Measurements from ENCODE around the gene PCSK6. TPM values are rescaled to one million over a fixed set of nuclear protein-coding genes. Genes with fewer than 3 reads are reported as not detected.

PCSK6 gene
- total and polyA plus RNA-seq, 2 of the 8 experiments (the other 6 are each of a cell fraction or from before 2014, with no cell fraction given) = 1.9 to 4.0 TPM

GRCh38 chr15:101427606-101428487 is 61.7 kb downstream of the PCSK6 start:
- Histone ChIP-seq H3K79me2 (ENCODE audit: control insufficient read depth in 1 of 2, insufficient read depth in 2 of 2, low read length in 2 of 2) (no peaks in the 10 kb centered on the region), H3K9ac (replicated peaks in 1 of 4; ENCODE audit: extremely low read depth in 1 of 4, low read depth in 3 of 4, low read length in 3 of 4) (no peak overlapping the region), H3K23me2 (ENCODE audit: low read depth, low read length) (no peaks in the 10 kb centered on the region), H3K9me3 (ENCODE audit: insufficient read depth in 2 of 2, low read depth in 1 of 2, low read length in 1 of 2) (no peaks in the 10 kb centered on the region), H2BK12ac (ENCODE audit: low read depth, low read length) (no peak overlapping the region), H2BK5ac (ENCODE audit: low read depth, low read length) (no peak overlapping the region), H3K4me2 (ENCODE audit: insufficient read depth in 1 of 2, low read depth in 2 of 2, low read length in 2 of 2) (no peak overlapping the region), H3K27me3 (replicated peaks in 1 of 4; ENCODE audit: control insufficient read depth in 3 of 4, extremely low read depth in 1 of 4, insufficient read depth in 3 of 4, low read length in 3 of 4) (peaks cover 6 to 38% (median 27%) of the 10 kb centered on the region in 4 experiments; a peak in 5 of 7 replicates), H3K27ac (ENCODE audit: low read depth, low read length) (no peak overlapping the region), H2BK120ac (replicated peaks; ENCODE audit: low read depth, low read length) (no peak overlapping the region), H3K23ac (ENCODE audit: insufficient read length) (no peak overlapping the region), H3K14ac (ENCODE audit: insufficient read length) (no peak overlapping the region), H3K4me3 (ENCODE audit: extremely low read depth in 1 of 4, insufficient read depth in 2 of 4, low read depth in 3 of 4, low read length in 4 of 4) (no peak overlapping the region), H3K56ac (replicated peaks; ENCODE audit: insufficient read length, low read depth, low read length) (no peak overlapping the region), H4K91ac (replicated peaks; ENCODE audit: insufficient read length, low read length) (no peak overlapping the region), H2AFZ (ENCODE audit: low read length) (no peak overlapping the region), H4K5ac (ENCODE audit: insufficient read length, low read depth, low read length) (no peak overlapping the region), H3K79me1 (ENCODE audit: low read depth, low read length) (no peaks in the 10 kb centered on the region), H4K8ac (ENCODE audit: extremely low read depth, insufficient read depth, low read length) (no peak overlapping the region), H3K4ac (replicated peaks; ENCODE audit: insufficient read length, low read depth, low read length) (no peak overlapping the region), H2AK5ac (ENCODE audit: low read depth, low read length) (no peak overlapping the region), H4K20me1 (replicated peaks in 1 of 2; ENCODE audit: control insufficient read depth in 1 of 2, insufficient read depth in 2 of 2, low read length in 2 of 2) (peaks cover 2% of the 10 kb centered on the region in 2 experiments), H3K18ac (ENCODE audit: extremely low read depth, low read length) (no peak overlapping the region), H3K4me1 (replicated peaks in 1 of 4; ENCODE audit: control insufficient read depth in 3 of 4, insufficient read depth in 4 of 4, low read length in 3 of 4) (peaks cover 0 to 12% (median 9%) of the 10 kb centered on the region in 4 experiments; a peak in 4 of 7 replicates), H2BK15ac (ENCODE audit: low read length) (no peak overlapping the region), H3K36me3 (ENCODE audit: control insufficient read depth in 2 of 4, insufficient read depth in 4 of 4, low read length in 3 of 4) (no peaks in the 10 kb centered on the region), H2BK20ac (ENCODE audit: low read length) (no peak overlapping the region)
- no peak for TF ChIP-seq BRCA1 (IDR thresholded peaks at IDR 0.05; ENCODE audit: low read depth, low read length)
- no peak for TF ChIP-seq USF2 (IDR thresholded peaks at IDR 0.05; ENCODE audit: low read length)
- no peak for TF ChIP-seq SP2 (IDR thresholded peaks at IDR 0.05; ENCODE audit: low read length)
- TF ChIP-seq BCL11A (IDR thresholded peaks at IDR 0.05; ENCODE audit: low read depth in 2 of 2, low read length in 2 of 2) = no peak
- no peak for TF ChIP-seq SRF (IDR thresholded peaks at IDR 0.05; ENCODE audit: low read depth, low read length)
- TF ChIP-seq SIX5 (IDR thresholded peaks at IDR 0.05; ENCODE audit: low read depth, low read length) = no peak
- no peak for TF ChIP-seq CTCF (IDR thresholded peaks at IDR 0.05; ENCODE audit: control extremely low read depth in 1 of 3, insufficient read depth in 1 of 3, low read depth in 1 of 3, low read length in 3 of 3)
- no peak for FAIRE-seq
- 86% methylated on average over 20 of the region's 20 CpGs; no CpG with 5 or more reads in 1 of the 2 experiments for WGBS, 2 experiments (ENCODE audit: extremely low coverage in 1 of 2, insufficient coverage in 1 of 2, insufficient read length in 1 of 2, insufficient replicate concordance in 2 of 2, low coverage in 1 of 2, low lambda C conversion rate in 2 of 2, missing lambda C conversion rate in 1 of 2)
- ChIA-PET POLR2A (ENCODE audit: partially characterized antibody) (interaction anchor here (1.6 kb wide), 1 partner anchor 59 kb away, joined by 3 read pairs; no protein-coding TSS in a partner anchor), CTCF (ENCODE audit: partially characterized antibody) (interaction anchor here (0.6 to 2.1 kb wide), 7 partner anchors 8 to 213 kb away, joined by 3 to 9 read pairs (median 3); no protein-coding TSS in a partner anchor)
- DNase-seq (ENCODE audit: low read depth in 1 of 2, low spot score in 2 of 2) = peak in 1 of 2 experiments; percentile 45

All from H1 (cell line).